8988T (cell line): ENCODE data around the gene ADRA2C.

ENCODE experiments used
- DNase-seq: peaks from one replicate; pipeline ENCODE4 v3.0.0; 2011

The ADRA2C gene

GRCh38 chr4:3816983-3817960 is 51.1 kb downstream of the ADRA2C start:
- DNase-seq, result no peak
